ENCODE measurements around the gene CPVL. TPM values are rescaled to one million over a fixed set of nuclear protein-coding genes. Genes with fewer than 3 reads are reported as not detected.

CPVL gene
- total RNA-seq, 1 experiment from 2014 or later: 26.9 TPM

- Histone ChIP-seq H4K8ac (replicated peaks; ENCODE audit: insufficient read length, low read depth, low read length) (no peak overlapping the region), H2BK15ac (ENCODE audit: low read depth, low read length) (no peak overlapping the region), H3K23ac (ENCODE audit: insufficient read length, low read depth, low read length) (no peak overlapping the region), H3K56ac (ENCODE audit: insufficient read length, low read depth, low read length) (no peak overlapping the region), H3K79me1 (ENCODE audit: insufficient read depth, low read depth, low read length, poor library complexity, severe bottlenecking) (no peaks in the 10 kb centered on the region), H2AFZ (ENCODE audit: low read length) (no peak overlapping the region), H2AK5ac (ENCODE audit: insufficient read length, low read length) (no peak overlapping the region), H2BK20ac (ENCODE audit: low read depth, low read length, poor library complexity, severe bottlenecking) (no peak overlapping the region), H3K9me3 (ENCODE audit: control insufficient read depth, low read depth, low read length) (no peaks in the 10 kb centered on the region), H3K9ac (ENCODE audit: extremely low read depth, insufficient read length, low read length) (no peak overlapping the region), H2BK5ac (ENCODE audit: insufficient read length, low read length) (no peak overlapping the region), H3K79me2 (ENCODE audit: insufficient read depth, low read length) (no peaks in the 10 kb centered on the region), H2BK120ac (ENCODE audit: low read depth, low read length, poor library complexity, severe bottlenecking) (no peak overlapping the region), H4K20me1 (ENCODE audit: control insufficient read depth, insufficient read depth, insufficient read length) (no peaks in the 10 kb centered on the region), H3T11ph (ENCODE audit: low read length) (no peak overlapping the region), H4K91ac (ENCODE audit: insufficient read length, low read depth, low read length) (no peak overlapping the region), H3K4me2 (ENCODE audit: insufficient read depth, insufficient read length, low read length) (no peak overlapping the region), H3K23me2 (ENCODE audit: insufficient read length, low read depth, low read length, poor library complexity, severe bottlenecking) (peaks cover 11% of the 10 kb centered on the region), H3K27ac (ENCODE audit: insufficient read length, low read depth, low read length) (no peak overlapping the region), H3K27me3 (ENCODE audit: insufficient read depth, low read length) (no peaks in the 10 kb centered on the region; the same call in 1 of the 2 replicates), H3K14ac (ENCODE audit: insufficient read depth, low read length) (no peak overlapping the region), H4K5ac (ENCODE audit: insufficient read length, low read depth, low read length) (no peak overlapping the region), H2BK12ac (ENCODE audit: insufficient read length, low read depth, low read length) (no peak overlapping the region), H3K18ac (ENCODE audit: insufficient read length, low read depth, low read length) (no peak overlapping the region), H3K4me1 (ENCODE audit: insufficient read depth, low read length) (no peaks in the 10 kb centered on the region), H3K4ac (ENCODE audit: low read depth, low read length) (no peak overlapping the region)
- Mint-ChIP-seq H3K4me1 (peaks cover 21% of the 10 kb centered on the region in 2 experiments), H3K27me3 (ENCODE audit: low read depth) (peaks cover 30% of the 10 kb centered on the region), H3K27ac (no peak overlapping the region; a peak in 1 of 7 replicates), H3K4me3 (no peak overlapping the region), H3K9me3 (no peaks in the 10 kb centered on the region), H3K36me3 (ENCODE audit: insufficient read depth in 1 of 3, low read depth in 3 of 3) (no peaks in the 10 kb centered on the region)
- no peak for DNase-seq
- TF ChIP-seq CTCF (conservative IDR thresholded peaks at IDR 0.05): no peak
- no CpG with 5 or more reads among the region's 12 CpGs for WGBS (ENCODE audit: extremely low coverage, insufficient read length, low lambda C conversion rate)
These were observed 2.7 kb upstream of the CPVL start for GRCh38 chr7:29149036-29149435.

Data from H9 (cell line).